Muscle layer of duodenum (tissue), 2 donors: Measurements from ENCODE around the gene TNPO3.
"Not testable (repeated sequence)": the region's sequence is repeated elsewhere in the genome, so short reads cannot be mapped to it uniquely, and the experiment has no call there.

Experiments used
- H3K27ac ChIP-seq: one replicate; pipeline ENCODE4 v1.7.0; 2013; ENCODE audit warnings: mild to moderate bottlenecking, low read length
- H3K27me3 ChIP-seq: one replicate; pipeline ENCODE4 v1.7.0; 2013; ENCODE audit warnings: low read depth, mild to moderate bottlenecking, control low read depth, low read length
- H3K36me3 ChIP-seq, 2 donors: one replicate each; pipeline ENCODE4 v1.7.0; 2013; ENCODE audit warnings: low read length in 2 of 2, control low read depth in 1 of 2, mild to moderate bottlenecking in 1 of 2; ENCODE audit not compliant: insufficient read depth in 2 of 2, control insufficient read depth in 1 of 2
- H3K4me1 ChIP-seq, 2 donors: one replicate each; pipeline ENCODE4 v1.7.0; 2013; ENCODE audit warnings: low read length in 2 of 2, mild to moderate bottlenecking in 2 of 2, control low read depth in 1 of 2, moderate library complexity in 1 of 2; ENCODE audit not compliant: insufficient read depth in 2 of 2, control insufficient read depth in 1 of 2
- H3K4me3 ChIP-seq, 2 donors: one replicate each; pipeline ENCODE4 v1.7.0; 2013; ENCODE audit warnings: low read length in 2 of 2, low read depth in 1 of 2, mild to moderate bottlenecking in 1 of 2
- H3K9me3 ChIP-seq, 2 donors: one replicate each; pipeline ENCODE4 v1.7.0; 2013; ENCODE audit warnings: low read length in 2 of 2, control low read depth in 1 of 2, mild to moderate bottlenecking in 1 of 2; ENCODE audit not compliant: control insufficient read depth in 1 of 2
- donor health status: healthy.

TNPO3 gene

GRCh38 chr7:128943251-128943650 is 111.7 kb downstream of the TNPO3 start:
- H3K27me3 ChIP-seq, H3K4me3 ChIP-seq, H3K36me3 ChIP-seq, H3K27ac ChIP-seq, H3K9me3 ChIP-seq: not testable (repeated sequence)
- H3K4me1 ChIP-seq = peaks cover 0 to 11% of the 10 kb centered on the region in 2 donors

- Histone ChIP-seq H3K27me3 (no peaks in the 10 kb centered on the region), H3K4me3 (no peak overlapping the region), H3K9me3 (no peaks in the 10 kb centered on the region), H3K36me3 (no peaks in the 10 kb centered on the region), H3K4me1 (peaks cover 0 to 20% of the 10 kb centered on the region in 2 donors), H3K27ac (no peak overlapping the region)
These were observed 112.9 kb downstream of the TNPO3 start for GRCh38 chr7:128941946-128942526.

GRCh38 chr7:128941323-128941890 is 113.5 kb downstream of the TNPO3 start:
- H3K36me3 ChIP-seq = no peaks in the 10 kb centered on the region
- H3K9me3 ChIP-seq = no peaks in the 10 kb centered on the region
- no peaks in the 10 kb centered on the region for H3K27me3 ChIP-seq
- H3K4me1 ChIP-seq = peaks cover 0 to 20% of the 10 kb centered on the region in 2 donors
- no peak overlapping the region for H3K4me3 ChIP-seq
- peak overlapping the region; percentile 0 for H3K27ac ChIP-seq

- peaks cover 0 to 20% of the 10 kb centered on the region in 2 donors for H3K4me1 ChIP-seq
- no peaks in the 10 kb centered on the region for H3K9me3 ChIP-seq
- peak overlapping the region; percentile 0 for H3K27ac ChIP-seq
- H3K27me3 ChIP-seq = no peaks in the 10 kb centered on the region
- H3K4me3 ChIP-seq = no peak overlapping the region
- H3K36me3 ChIP-seq = no peaks in the 10 kb centered on the region
These were observed 114.2 kb downstream of the TNPO3 start for GRCh38 chr7:128940494-128941322.

- Histone ChIP-seq H3K4me1 (peaks cover 0 to 20% of the 10 kb centered on the region in 2 donors), H3K9me3 (no peaks in the 10 kb centered on the region), H3K36me3 (no peaks in the 10 kb centered on the region), H3K4me3 (no peak overlapping the region), H3K27me3 (no peaks in the 10 kb centered on the region), H3K27ac (no peak overlapping the region)
These were observed 115.0 kb downstream of the TNPO3 start for GRCh38 chr7:128939861-128940410.

- Histone ChIP-seq H3K9me3 (no peaks in the 10 kb centered on the region), H3K36me3 (no peaks in the 10 kb centered on the region), H3K4me3 (peak overlapping the region in 1 of 2 donors; percentile 13), H3K4me1 (peaks cover 0 to 20% of the 10 kb centered on the region in 2 donors), H3K27me3 (no peaks in the 10 kb centered on the region), H3K27ac (peak overlapping the region; percentile 39)
These were observed 115.6 kb downstream of the TNPO3 start for GRCh38 chr7:128939075-128939860.

GRCh38 chr7:128938544-128939074 is 116.3 kb downstream of the TNPO3 start:
- Histone ChIP-seq H3K4me1 (peaks cover 0 to 20% of the 10 kb centered on the region in 2 donors), H3K27me3 (no peaks in the 10 kb centered on the region), H3K4me3 (peak overlapping the region; percentile 67 to 77), H3K27ac (no peak overlapping the region), H3K36me3 (no peaks in the 10 kb centered on the region), H3K9me3 (no peaks in the 10 kb centered on the region)

- Histone ChIP-seq H3K4me1 (peaks cover 0 to 20% of the 10 kb centered on the region in 2 donors), H3K36me3 (no peaks in the 10 kb centered on the region), H3K9me3 (no peaks in the 10 kb centered on the region), H3K27me3 (no peaks in the 10 kb centered on the region), H3K27ac (no peak within 1 kb of the TSS), H3K4me3 (peak within 1 kb of the TSS; percentile 67 to 77)
These were observed 117.0 kb downstream of the TNPO3 start, which contains the start of gene IRF5 for GRCh38 chr7:128937647-128938543. Gene IRF5 (plus strand): TSS chr7:128937927. CDS start chr7:128942082, 4,155 bp downstream.

GRCh38 chr7:128937271-128937646 is 117.7 kb downstream of the TNPO3 start:
- Histone ChIP-seq H3K27me3 (no peaks in the 10 kb centered on the region), H3K27ac (no peak overlapping the region), H3K36me3 (no peaks in the 10 kb centered on the region), H3K9me3 (no peaks in the 10 kb centered on the region), H3K4me3 (peak overlapping the region in 1 of 2 donors; percentile 77), H3K4me1 (peaks cover 0 to 20% of the 10 kb centered on the region in 2 donors)

- Histone ChIP-seq H3K9me3 (no peaks in the 10 kb centered on the region), H3K27ac (no peak overlapping the region), H3K4me1 (peaks cover 0 to 20% of the 10 kb centered on the region in 2 donors), H3K36me3 (no peaks in the 10 kb centered on the region), H3K4me3 (no peak overlapping the region), H3K27me3 (no peaks in the 10 kb centered on the region)
These were observed 118.1 kb downstream of the TNPO3 start for GRCh38 chr7:128936798-128937197.
